GM21723 (cell line): ENCODE measurements around the gene PPFIA4.

Experiments
- ATAC-seq: cut with Tn5 transposase; IDR thresholded peaks from one replicate; pipeline ENCODE4 v1.9.1; 2021; ENCODE audit warnings: mild to moderate bottlenecking, moderate library complexity; ENCODE audit not compliant: unreplicated experiment

Gene PPFIA4

DNA sequence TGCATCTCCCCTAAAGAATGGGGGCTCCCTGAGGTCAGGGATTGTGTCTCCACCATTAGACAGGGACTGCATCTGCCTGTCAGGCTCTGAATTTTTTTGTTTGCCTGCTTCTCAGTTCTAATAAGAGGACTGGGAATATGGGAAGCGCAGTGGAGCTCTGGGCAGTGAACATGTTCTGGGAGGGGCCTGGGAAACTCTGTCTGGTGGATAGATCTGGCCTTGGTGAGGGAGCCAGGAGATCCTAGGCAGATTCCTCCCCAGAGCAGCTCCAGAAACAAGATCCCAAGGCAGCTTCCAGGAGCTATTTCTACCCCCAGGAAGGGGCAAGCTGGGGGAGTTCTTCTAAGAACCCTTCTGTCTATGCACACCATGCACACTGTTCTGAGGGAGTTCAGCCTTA is 72.2 kb downstream of the PPFIA4 start:
- ATAC-seq: no peak

DNA sequence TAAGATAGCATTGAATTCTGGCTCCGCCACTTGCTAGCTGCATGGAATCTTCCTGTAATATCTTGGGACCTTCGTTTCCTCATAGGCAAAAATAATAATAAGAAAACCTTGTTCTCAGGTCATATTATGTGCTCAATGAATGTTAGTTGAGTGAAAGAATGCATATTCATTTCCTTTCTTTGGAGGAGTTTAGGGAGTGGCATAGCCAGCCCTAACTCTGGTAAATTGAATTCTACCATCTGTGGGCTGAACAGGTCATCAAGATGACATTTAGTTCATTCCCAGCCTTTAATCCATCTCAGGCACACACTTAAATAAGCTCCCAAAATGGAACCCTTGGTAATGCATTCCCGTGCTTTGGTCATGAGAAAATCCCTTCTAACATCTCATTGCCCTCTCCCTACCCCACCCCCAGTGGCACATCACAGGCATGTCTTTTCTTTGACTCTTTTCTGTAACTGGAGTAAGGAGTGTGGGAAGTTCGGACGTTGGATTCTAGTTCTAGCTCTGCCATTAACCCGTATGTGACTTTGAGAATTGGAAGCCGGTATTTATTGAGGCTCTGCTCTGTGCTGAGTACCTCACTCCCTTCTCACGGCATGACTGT is 72.7 kb downstream of the PPFIA4 start:
- ATAC-seq: no peak

GRCh38 chr1:203099805-203100515 is 73.7 kb downstream of the PPFIA4 start:
- no peak for ATAC-seq

DNA sequence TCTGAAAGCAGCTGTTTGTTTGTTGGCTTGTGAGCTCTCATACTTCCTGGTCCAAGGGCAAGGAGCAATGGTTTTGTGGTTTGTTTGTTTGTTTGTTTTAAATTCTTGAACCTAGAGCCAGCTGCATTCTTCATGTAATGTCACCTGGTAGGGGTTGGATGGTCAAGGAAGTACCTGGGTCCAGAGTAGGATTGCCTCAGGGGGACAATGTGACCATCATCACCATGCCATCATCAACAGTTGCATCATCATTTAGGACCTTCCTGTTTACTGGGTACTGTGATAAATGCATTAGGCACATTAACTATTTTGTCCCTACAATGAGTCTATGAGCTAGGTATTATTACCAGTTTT is 74.2 kb downstream of the PPFIA4 start:
- no peak for ATAC-seq

DNA sequence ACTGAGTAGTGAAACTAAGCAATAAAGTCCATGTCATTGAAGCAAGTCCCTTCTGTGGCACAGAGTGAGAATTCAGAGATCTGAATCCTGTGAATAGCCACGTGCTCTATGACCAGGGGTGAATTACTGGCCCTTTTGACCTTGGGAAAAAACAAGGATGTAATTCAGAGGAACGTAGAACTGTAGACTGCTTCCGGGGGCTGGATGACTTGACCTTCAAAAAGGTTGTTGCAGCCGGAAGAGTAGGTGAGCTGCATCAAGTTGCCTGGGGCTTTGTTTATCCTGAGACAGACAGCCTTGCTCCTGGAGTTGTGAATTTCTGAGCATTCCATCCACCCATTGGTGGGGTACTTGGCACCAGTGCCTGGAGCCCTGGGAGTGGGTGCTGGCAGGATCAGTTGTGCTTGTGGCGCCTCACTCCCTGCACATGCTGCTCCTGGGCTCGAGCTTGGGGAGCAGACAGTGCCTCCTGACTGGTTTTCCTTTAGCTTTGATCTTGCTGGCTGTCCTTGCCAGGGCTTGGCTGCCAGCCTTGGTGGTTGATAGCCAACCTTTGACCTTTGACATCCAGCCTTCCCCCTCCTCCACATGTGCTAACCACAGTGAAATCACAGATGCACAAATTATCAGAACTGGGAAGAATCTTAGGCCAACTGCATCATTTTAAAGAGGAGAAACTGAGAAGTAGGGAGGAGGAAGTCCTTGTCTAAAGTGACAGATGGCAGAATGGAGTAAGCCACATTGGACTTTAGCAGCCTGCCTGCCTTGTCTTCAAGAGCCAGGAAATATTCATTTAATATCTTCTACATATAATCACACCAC is 75.7 kb downstream of the PPFIA4 start:
- no peak for ATAC-seq

- no peak for ATAC-seq
Observed at GRCh38 chr1:203103216-203103615, 76.9 kb downstream of the PPFIA4 start.

DNA sequence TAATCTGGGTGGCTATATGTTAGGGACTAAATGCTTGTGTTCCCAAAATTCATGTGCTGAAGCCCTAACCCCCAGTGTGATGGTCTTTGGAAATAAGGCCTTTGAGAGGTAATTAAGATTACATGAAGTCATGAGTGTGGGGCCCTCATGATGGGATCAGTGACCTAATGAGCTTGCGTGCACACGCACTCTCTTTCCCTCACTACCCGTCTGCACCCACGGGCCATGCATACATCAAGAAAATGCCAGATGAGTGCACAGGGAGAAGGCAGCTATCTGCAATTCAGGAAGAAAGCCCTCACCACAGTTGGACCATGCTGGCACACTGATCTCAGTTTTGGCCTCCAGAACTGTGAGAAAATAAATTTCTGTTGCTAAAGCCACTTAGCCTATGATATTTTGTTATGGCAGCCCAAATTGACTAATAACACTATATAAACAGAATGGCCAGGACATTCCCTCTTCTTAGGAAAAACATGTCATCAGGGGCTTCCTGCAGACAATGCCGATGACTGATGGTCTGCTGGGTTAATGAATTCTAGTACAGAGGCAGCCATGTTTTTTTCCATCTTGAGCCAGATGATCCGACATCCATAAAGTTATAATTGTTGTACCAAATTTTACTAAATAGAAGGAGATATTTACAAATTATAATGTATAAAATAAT is 77.7 kb downstream of the PPFIA4 start:
- ATAC-seq: no peak

DNA sequence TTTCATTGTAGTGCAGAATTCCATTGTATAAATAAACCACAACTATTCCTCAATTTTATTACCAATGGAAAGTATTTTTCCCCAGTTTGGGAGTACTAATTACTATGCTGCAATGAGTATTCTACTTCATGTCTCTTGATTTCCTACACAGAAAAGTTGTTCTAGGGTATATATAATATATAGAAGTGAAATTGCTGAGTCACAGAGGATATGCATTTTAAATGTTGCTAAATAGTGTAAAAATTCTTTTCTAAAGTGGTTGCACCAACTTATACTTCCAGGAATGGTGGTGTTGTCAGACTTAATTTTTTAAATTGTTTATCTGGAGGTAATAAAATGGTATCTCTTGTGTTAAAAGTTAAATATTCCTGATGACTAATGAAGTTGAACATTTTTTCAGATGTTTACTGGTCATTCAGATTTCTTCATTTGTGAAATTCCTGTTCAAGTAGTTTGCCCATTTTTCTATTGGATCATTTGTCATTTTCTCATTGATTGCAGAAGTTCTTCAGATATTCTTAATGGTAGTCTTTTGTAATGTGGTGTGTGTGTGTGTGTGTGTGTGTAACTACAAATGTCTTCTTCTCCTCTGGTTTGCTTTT is 78.6 kb downstream of the PPFIA4 start:
- no peak for ATAC-seq

DNA sequence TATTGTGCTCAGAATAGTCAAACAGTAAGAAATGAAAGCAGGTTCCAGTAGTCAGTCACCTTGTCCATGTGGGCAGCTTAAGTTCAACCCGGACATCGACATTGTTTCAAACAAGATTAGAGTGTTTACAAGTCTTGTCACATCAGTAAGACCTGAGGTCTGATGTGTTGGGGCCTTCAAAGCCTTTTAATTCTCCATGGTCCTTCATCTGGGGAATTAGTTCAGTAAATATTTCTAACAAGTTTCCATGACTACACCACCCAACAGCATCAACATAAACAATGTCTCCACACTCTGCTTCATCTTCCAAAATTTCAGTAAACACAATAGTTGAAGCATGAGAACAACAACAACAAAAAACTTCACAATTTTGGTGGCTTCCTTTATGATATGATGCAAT is 86.2 kb downstream of the PPFIA4 start:
- ATAC-seq: no peak

GRCh38 chr1:203113308-203113707 is 87.0 kb downstream of the PPFIA4 start:
- no peak for ATAC-seq

DNA sequence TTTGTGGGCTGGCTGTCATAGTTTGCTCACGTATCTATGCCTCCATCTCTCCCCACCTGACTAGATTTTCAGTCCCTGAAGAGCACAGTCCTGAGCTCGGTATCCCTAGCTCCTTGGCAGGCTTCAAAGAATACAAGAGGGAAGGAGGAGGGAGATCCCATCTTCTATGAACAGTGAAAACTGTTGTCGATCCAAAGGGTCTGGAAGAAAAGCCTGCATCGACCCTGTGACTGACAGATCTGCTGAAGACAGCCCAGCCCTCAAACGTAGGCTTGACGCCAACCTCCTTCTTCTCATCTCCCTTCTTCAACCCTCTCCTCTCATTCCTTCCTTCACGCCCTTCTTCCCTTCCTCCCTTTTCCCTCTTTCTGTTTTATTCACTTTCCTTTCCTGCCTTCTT is 87.9 kb downstream of the PPFIA4 start:
- no peak for ATAC-seq

GRCh38 chr1:203116091-203116820 is 90.0 kb downstream of the PPFIA4 start:
- ATAC-seq: no peak

DNA sequence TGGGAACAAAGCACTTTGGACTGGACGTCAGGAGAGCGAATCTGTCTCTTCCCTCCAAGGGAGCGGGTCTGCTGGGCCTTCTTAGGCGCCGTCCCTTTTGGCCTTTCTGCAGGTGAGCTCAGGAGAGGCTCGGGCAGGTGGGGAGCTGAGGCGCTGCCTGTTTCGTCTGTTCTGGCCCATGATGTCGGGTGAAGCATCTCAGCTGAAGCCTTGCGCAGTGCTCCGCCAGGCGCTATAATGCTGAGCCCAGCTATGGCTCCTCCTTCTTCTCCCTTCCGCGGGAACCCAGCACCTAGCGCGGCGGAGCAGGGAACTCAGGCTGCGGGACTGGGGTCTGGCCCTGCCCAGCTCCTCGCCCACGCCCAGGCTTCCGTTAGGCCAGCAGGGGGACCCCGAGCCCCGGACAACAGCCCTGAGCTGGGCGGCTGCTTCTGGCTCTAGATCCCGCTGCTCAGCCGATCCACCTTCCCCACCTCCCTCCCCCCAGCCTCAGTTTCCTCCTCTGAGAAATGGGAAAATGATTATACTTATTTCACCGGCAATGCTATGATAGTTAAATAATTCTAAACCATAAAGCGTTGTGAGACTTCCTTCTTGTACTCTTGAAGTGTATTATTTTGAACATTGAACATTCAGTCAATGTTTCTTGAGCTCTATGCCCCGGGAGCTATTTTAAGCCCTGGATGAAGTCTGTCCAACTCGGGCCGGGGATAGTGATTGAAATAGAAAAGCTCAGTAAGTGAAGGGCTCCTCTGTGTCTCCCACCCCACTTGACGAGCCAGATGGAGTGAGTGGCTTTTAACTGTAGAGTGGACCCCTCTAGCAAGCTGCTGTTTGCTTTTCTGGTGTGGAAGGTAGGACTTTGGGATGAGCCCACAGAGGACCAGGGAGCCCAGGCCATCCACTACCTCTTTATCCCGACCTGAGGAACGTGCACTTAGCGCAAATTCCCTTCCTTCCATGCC is 91.6 kb downstream of the PPFIA4 start:
- ATAC-seq: no peak

GRCh38 chr1:203120325-203121153 is 94.2 kb downstream of the PPFIA4 start:
- ATAC-seq: no peak

DNA sequence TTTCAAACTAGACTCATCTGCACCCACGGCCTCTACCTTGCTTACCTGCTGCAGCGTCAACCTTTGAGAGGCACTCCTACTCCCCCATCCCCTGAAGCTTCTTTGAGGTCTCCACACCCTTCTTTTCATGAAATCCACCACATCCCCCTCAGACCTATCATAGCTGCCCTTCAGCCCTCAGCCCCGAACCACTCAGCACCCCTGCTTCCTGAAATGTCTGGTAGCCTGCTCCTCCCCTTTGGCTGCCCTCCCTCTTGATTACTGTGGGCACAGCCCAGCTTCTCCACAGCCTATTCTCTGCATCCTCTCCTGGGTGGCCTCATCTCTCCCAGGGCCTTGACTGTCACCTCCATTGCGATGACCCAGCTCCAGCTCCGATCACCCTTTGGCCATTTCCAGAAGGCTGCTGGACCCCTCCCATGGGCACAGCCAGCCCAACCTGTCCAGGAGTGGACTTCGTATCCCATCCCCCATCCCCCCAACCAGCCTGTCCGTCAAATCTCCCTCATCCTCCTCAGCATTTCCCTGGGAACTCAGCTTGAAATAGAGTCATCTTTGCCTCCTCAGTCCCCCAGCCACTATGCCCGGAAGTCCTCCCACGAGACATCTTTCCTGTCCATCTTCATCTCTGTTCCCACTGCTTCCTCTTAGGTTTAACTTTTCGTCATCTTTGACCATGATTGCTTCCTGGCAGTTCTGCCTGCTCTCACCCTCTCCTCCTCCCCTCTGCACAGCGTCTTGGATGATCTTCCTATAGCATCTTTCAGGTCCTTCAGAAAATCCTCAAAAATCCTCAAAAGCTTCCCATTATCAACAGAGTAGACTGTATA is 95.1 kb downstream of the PPFIA4 start:
- ATAC-seq: no peak

DNA sequence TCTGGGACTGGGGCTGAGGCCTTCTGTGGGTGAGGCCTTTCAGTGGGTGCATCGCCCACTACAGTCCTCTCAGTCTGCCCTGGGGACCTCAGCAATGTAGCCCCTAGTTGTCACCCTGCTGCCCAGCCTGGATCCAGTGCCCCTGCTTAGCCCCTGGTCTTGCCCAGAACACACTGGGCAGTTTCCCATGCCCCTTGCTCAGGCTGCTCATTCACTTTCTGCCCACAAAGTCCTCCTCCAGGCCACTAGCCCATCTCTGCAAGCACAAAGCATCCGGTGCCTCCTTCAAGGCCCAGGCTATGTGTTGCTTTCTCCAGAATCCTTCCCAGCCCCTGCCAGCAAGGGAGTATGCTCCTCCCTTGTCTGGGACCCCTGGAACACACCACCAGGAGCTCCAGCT is 95.9 kb downstream of the PPFIA4 start:
- ATAC-seq: no peak

DNA sequence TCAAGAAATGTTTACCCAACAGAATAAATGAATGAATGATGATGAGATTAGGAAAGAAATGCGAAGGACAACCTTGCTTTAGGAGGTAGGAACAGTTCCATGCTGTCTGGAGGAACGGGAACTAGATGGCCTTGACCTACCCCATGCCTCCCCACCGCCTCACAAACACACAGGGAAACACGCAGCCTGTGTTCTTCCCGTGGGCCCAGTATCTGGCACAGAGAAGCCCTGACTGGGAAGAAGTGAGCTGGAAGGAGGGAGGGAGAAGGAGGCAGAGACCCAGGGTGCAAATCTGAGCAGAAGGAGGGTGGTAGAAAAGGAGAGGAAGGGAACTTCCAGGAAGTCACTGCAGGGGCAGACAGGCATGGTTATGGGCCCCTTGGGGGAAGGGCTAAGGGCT is 97.7 kb downstream of the PPFIA4 start:
- no peak for ATAC-seq
